Activated CD8-positive, alpha-beta T cell treated with anti-CD3 and anti-CD28 coated beads for 36 hours (primary cell): ENCODE measurements around the gene CTXND1. TPM values are rescaled to one million over a fixed set of nuclear protein-coding genes. Genes with fewer than 3 reads are reported as not detected.

Source experiments
- ATAC-seq: fragments of 200-7000 bp; cut with Tn5 transposase; one replicate; pipeline ENCODE4 v1.10.0; 2021; ENCODE audit warnings: mild to moderate bottlenecking, moderate library complexity
- CTCF ChIA-PET: fragments of 350-600 bp; sonication (Branson Sonifier 250); formaldehyde crosslinking; loops from one replicate; lab custom pipeline; 2021; ENCODE audit warnings: antibody characterized with exemption; lab: Charles Lee
- POLR2A ChIA-PET: fragments of 350-600 bp; sonication (Branson Sonifier 250); formaldehyde crosslinking; loops from one replicate; lab custom pipeline; 2021; ENCODE audit warnings: antibody characterized with exemption; lab: Charles Lee
- DNase-seq: peaks from one replicate; pipeline ENCODE4 v3.0.0-alpha.2; 2020
- H3K27ac Mint-ChIP-seq: one replicate; pipeline ENCODE4 v1.8.0; 2021; ENCODE audit warnings: mild to moderate bottlenecking, mixed read lengths
- H3K27me3 Mint-ChIP-seq: one replicate; pipeline ENCODE4 v1.8.0; 2021; ENCODE audit warnings: mixed read lengths
- H3K36me3 Mint-ChIP-seq: one replicate; pipeline ENCODE4 v1.8.0; 2021; ENCODE audit warnings: low read depth, mixed read lengths
- H3K4me1 Mint-ChIP-seq: one replicate; pipeline ENCODE4 v1.8.0; 2021; ENCODE audit warnings: low read depth, mixed read lengths
- H3K4me3 Mint-ChIP-seq: one replicate; pipeline ENCODE4 v1.8.0; 2021; ENCODE audit warnings: mild to moderate bottlenecking, moderate library complexity, mixed read lengths
- H3K9me3 Mint-ChIP-seq: one replicate; pipeline ENCODE4 v1.8.0; 2021; ENCODE audit warnings: mixed read lengths
- CTCF ChIP-seq: fragments of 200-600 bp; IDR thresholded peaks from one replicate; pipeline ENCODE4 v1.8.0; 2022; ENCODE audit warnings: antibody characterized with exemption, mild to moderate bottlenecking
- intact Hi-C: fragments of 100-400 bp; cut with micrococcal nuclease; formaldehyde crosslinking; loops from one replicate; pipeline ENCODE4 v1.10.0; 2022
- total RNA-seq, 2 experiments: library from RNA; stranded (reverse); gene quantifications; one replicate each; pipeline ENCODE4 v1.2.3, GENCODE V29; 2021

Gene CTXND1
- total RNA-seq, 2 experiments from 2014 or later: not detected

DNA sequence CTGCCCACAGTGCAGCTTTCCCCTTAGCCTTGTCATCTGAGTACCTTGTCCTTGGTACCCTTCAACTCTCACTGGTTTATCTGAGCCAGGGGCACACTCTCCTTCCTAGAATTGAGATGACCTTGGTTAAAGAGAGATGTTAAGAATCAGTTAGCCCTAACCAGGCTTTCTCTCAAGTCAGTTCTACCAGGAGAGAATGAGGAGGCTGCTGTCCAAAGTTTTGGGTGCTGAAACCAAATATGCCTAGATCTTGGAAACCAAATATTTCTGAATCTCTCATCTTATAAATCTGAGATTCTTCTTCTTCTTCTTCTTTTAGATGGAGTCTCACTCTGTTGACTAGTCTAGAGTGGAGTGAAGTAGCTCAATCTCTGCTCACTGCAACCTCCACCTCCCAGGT, 12.0 kb upstream of the CTXND1 start:
- no peak overlapping the region for H3K27ac Mint-ChIP-seq
- CTCF ChIA-PET: no interaction called here
- peaks cover 30% of the 10 kb centered on the region for H3K27me3 Mint-ChIP-seq
- DNase-seq: peak; percentile 7
- H3K36me3 Mint-ChIP-seq: no peaks in the 10 kb centered on the region
- no peak overlapping the region for H3K4me3 Mint-ChIP-seq
- POLR2A ChIA-PET: no interaction called here
- intact Hi-C loops: no loop called here
- TF ChIP-seq CTCF: no peak
- H3K9me3 Mint-ChIP-seq: no peaks in the 10 kb centered on the region
- ATAC-seq: no peak
- no peaks in the 10 kb centered on the region for H3K4me1 Mint-ChIP-seq

DNA sequence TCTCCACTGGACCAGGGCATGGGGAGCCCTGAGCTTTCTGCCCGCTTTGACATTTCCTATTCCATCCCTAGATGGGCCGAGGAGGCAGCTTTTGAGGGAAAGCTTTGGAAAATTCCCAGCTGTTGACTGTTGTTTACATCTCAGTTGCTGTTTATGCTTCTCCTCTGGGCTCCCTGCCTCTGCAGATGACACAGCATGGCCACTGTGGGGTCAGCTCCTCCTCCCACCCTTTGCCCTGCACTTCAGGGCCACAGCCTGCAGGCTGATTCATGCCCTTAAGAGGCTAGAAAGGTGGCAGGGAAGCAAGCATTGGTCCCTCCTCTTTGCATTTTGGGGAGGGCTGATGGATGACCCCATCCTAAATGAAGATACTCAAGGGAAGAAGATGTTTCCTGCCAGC, 8.5 kb upstream of the CTXND1 start:
- ATAC-seq: no peak
- no peak overlapping the region for H3K27ac Mint-ChIP-seq
- no peak for TF ChIP-seq CTCF
- H3K36me3 Mint-ChIP-seq: no peaks in the 10 kb centered on the region
- intact Hi-C loops: no loop called here
- peaks cover 30% of the 10 kb centered on the region for H3K27me3 Mint-ChIP-seq
- no peak for DNase-seq
- ChIA-PET POLR2A (no interaction called here), CTCF (no interaction called here)
- no peak overlapping the region for H3K4me3 Mint-ChIP-seq
- H3K9me3 Mint-ChIP-seq: no peaks in the 10 kb centered on the region
- H3K4me1 Mint-ChIP-seq: no peaks in the 10 kb centered on the region

- H3K27ac Mint-ChIP-seq: no peak overlapping the region
- ATAC-seq (no peak), DNase-seq (no peak)
- intact Hi-C loops: no loop called here
- no peaks in the 10 kb centered on the region for H3K36me3 Mint-ChIP-seq
- no peak for TF ChIP-seq CTCF
- H3K4me1 Mint-ChIP-seq: no peaks in the 10 kb centered on the region
- H3K27me3 Mint-ChIP-seq: peaks cover 34% of the 10 kb centered on the region
- CTCF ChIA-PET: no interaction called here
- H3K9me3 Mint-ChIP-seq: no peaks in the 10 kb centered on the region
- POLR2A ChIA-PET: no interaction called here
- H3K4me3 Mint-ChIP-seq: no peak overlapping the region
Measured at GRCh38 chr15:80259942-80260510, 8.0 kb upstream of the CTXND1 start.

- no peak for ATAC-seq
Measured at GRCh38 chr15:80251428-80252120, 439 bp downstream of the CTXND1 start.

More at GRCh38 chr15:80251428-80252120, 439 bp downstream of the CTXND1 start:
- H3K4me3 Mint-ChIP-seq: no peak overlapping the region
- intact Hi-C loops: no loop called here
- peaks cover 52% of the 10 kb centered on the region for H3K27me3 Mint-ChIP-seq
- H3K27ac Mint-ChIP-seq: no peak overlapping the region
- H3K9me3 Mint-ChIP-seq: no peaks in the 10 kb centered on the region
- peaks cover 5% of the 10 kb centered on the region for H3K4me1 Mint-ChIP-seq
- DNase-seq: no peak
- ChIA-PET CTCF (no interaction called here), POLR2A (no interaction called here)
- no peaks in the 10 kb centered on the region for H3K36me3 Mint-ChIP-seq
- no peak for TF ChIP-seq CTCF
